Ishikawa (cell line): ENCODE results near the gene PRLH.

Experiments
- CEBPB ChIP-seq: IDR thresholded peaks from 2 replicates; pipeline ENCODE4 v1.6.1; 2012
- CREB1 ChIP-seq: IDR thresholded peaks from 2 replicates; pipeline ENCODE4 v1.6.1; 2012; ENCODE audit warnings: low read depth
- EGR1 ChIP-seq: IDR thresholded peaks from 2 replicates; pipeline ENCODE4 v1.6.1; 2012
- EP300 ChIP-seq: IDR thresholded peaks from 2 replicates; pipeline ENCODE4 v1.6.1; 2012; ENCODE audit warnings: borderline replicate concordance
- FOXM1 ChIP-seq: IDR thresholded peaks from 2 replicates; pipeline ENCODE4 v1.6.1; 2012; ENCODE audit warnings: low read depth, borderline replicate concordance
- MAX ChIP-seq: IDR thresholded peaks from 2 replicates; pipeline ENCODE4 v1.6.1; 2012
- NFIC ChIP-seq: IDR thresholded peaks from 2 replicates; pipeline ENCODE4 v1.6.1; 2012
- RAD21 ChIP-seq: IDR thresholded peaks from 2 replicates; pipeline ENCODE4 v1.6.1; 2012; ENCODE audit warnings: low read depth
- TAF1 ChIP-seq: IDR thresholded peaks from 2 replicates; pipeline ENCODE4 v1.6.1; 2012; ENCODE audit warnings: low read depth, mild to moderate bottlenecking
- TCF12 ChIP-seq: IDR thresholded peaks from 2 replicates; pipeline ENCODE4 v1.6.1; 2012; ENCODE audit warnings: low read depth
- TEAD4 ChIP-seq: IDR thresholded peaks from 2 replicates; pipeline ENCODE4 v1.6.1; 2012
- YY1 ChIP-seq: IDR thresholded peaks from 2 replicates; pipeline ENCODE4 v1.6.1; 2012; ENCODE audit warnings: low read depth
- ZBTB7A ChIP-seq: IDR thresholded peaks from 2 replicates; pipeline ENCODE4 v1.6.1; 2012; ENCODE audit warnings: low read depth
- TF ChIP-seq, protein P1 (sequence below): IDR thresholded peaks from 2 replicates; pipeline ENCODE4 v1.6.1; 2012; ENCODE audit warnings: low read depth, mild to moderate bottlenecking
- TF ChIP-seq, protein P2 (sequence below): IDR thresholded peaks from 2 replicates; pipeline ENCODE4 v1.6.1; 2012

Gene PRLH

GRCh38 chr2:237558961-237559641 lies 7.3 kb upstream of the PRLH start:
- TF ChIP-seq, protein P1, sequence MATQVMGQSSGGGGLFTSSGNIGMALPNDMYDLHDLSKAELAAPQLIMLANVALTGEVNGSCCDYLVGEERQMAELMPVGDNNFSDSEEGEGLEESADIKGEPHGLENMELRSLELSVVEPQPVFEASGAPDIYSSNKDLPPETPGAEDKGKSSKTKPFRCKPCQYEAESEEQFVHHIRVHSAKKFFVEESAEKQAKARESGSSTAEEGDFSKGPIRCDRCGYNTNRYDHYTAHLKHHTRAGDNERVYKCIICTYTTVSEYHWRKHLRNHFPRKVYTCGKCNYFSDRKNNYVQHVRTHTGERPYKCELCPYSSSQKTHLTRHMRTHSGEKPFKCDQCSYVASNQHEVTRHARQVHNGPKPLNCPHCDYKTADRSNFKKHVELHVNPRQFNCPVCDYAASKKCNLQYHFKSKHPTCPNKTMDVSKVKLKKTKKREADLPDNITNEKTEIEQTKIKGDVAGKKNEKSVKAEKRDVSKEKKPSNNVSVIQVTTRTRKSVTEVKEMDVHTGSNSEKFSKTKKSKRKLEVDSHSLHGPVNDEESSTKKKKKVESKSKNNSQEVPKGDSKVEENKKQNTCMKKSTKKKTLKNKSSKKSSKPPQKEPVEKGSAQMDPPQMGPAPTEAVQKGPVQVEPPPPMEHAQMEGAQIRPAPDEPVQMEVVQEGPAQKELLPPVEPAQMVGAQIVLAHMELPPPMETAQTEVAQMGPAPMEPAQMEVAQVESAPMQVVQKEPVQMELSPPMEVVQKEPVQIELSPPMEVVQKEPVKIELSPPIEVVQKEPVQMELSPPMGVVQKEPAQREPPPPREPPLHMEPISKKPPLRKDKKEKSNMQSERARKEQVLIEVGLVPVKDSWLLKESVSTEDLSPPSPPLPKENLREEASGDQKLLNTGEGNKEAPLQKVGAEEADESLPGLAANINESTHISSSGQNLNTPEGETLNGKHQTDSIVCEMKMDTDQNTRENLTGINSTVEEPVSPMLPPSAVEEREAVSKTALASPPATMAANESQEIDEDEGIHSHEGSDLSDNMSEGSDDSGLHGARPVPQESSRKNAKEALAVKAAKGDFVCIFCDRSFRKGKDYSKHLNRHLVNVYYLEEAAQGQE = no peak
- TF ChIP-seq EP300 = peak; percentile 74
- no peak for TF ChIP-seq CREB1
- TF ChIP-seq, protein P2, sequence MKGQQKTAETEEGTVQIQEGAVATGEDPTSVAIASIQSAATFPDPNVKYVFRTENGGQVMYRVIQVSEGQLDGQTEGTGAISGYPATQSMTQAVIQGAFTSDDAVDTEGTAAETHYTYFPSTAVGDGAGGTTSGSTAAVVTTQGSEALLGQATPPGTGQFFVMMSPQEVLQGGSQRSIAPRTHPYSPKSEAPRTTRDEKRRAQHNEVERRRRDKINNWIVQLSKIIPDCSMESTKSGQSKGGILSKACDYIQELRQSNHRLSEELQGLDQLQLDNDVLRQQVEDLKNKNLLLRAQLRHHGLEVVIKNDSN = no peak
- TF ChIP-seq MAX = peak; percentile 42
- 0 out of 2 replicates have a peak, but pooled peaks have one; percentile 31 for TF ChIP-seq FOXM1
- no peak for TF ChIP-seq EGR1
- TF ChIP-seq TAF1 = no peak
- no peak for TF ChIP-seq RAD21
- peak; percentile 84 for TF ChIP-seq TCF12
- peak; percentile 74 for TF ChIP-seq NFIC

- TF ChIP-seq, protein P2 = no peak
- TF ChIP-seq YY1 = no peak
- no peak for TF ChIP-seq ZBTB7A
These were observed 5.2 kb upstream of the PRLH start for GRCh38 chr2:237561221-237561620.

GRCh38 chr2:237563816-237564215 lies 2.6 kb upstream of the PRLH start:
- no peak for TF ChIP-seq CREB1
- TF ChIP-seq, protein P1 = peak; percentile 98
- TF ChIP-seq YY1 = no peak
- TF ChIP-seq NFIC = peak; percentile 52; the same call in 1 of the 2 replicates
- no peak for TF ChIP-seq RAD21

DNA sequence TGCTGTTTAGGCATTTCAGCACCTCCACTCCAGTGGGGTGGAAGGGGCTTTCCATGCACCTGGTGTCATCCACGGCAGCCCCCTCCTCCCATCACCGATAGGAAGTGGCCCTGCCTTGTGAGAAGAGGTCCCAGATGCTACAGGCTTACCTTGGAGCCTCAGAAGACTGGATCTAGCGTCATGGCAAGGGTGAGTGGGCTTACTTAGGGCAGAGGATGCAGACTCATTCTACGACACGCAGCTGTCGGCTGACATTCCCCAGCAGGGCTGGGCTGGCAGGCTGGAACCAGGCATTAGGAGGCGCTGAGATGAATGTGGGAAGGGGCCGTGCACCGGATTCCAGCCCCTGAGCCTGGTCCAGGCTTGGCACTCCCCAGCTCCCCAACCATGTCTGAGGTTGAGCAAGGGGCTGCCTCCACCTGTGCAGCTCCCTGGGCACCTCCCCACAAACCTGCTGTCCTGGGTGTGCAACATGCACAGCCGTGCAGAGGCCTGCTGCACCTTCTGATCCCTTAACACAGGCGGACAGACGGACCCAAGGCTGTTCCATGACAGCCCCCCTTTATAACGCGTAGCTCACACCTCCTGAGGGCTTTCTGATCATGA lies 1.7 kb upstream of the PRLH start:
- TF ChIP-seq NFIC = no peak
- no peak for TF ChIP-seq YY1

GRCh38 chr2:237565974-237566373 lies 400 bp upstream of the PRLH start:
- TF ChIP-seq CEBPB = no peak
- TF ChIP-seq EGR1 = no peak
- TF ChIP-seq EP300 = no peak
- no peak for TF ChIP-seq CREB1
- TF ChIP-seq MAX = no peak

- no peak for TF ChIP-seq FOXM1
- TF ChIP-seq MAX = no peak
- no peak for TF ChIP-seq ZBTB7A
- TF ChIP-seq NFIC = no peak
- no peak for TF ChIP-seq YY1
- TF ChIP-seq TAF1 = no peak
- no peak for TF ChIP-seq TCF12
- no peak for TF ChIP-seq CEBPB
- no peak for TF ChIP-seq EGR1
- TF ChIP-seq, protein P2 = no peak
- no peak for TF ChIP-seq CREB1
- TF ChIP-seq EP300 = no peak
- no peak for TF ChIP-seq RAD21
- no peak for TF ChIP-seq TEAD4
- TF ChIP-seq, protein P1 = no peak
These were observed 1.1 kb downstream of the PRLH start for GRCh38 chr2:237567276-237568029.
